Epithelial cell of proximal tubule (primary cell): ENCODE results near the gene MED13L. TPM values are rescaled to one million over a fixed set of nuclear protein-coding genes. Genes with fewer than 3 reads are reported as not detected.
A peak's percentile ranks its signal among the peaks of the same experiment; 100 is the strongest.
"Not testable (repeated sequence)": the region's sequence is repeated elsewhere in the genome, so short reads cannot be mapped to it uniquely, and the experiment has no call there.

Source experiments
- DNase-seq: peaks from one replicate; pipeline ENCODE4 v3.0.0-alpha.2; 2011; ENCODE audit warnings: low read depth
- H3K4me3 ChIP-seq: 2 replicates; pipeline ENCODE4 v1.5.1; 2011; ENCODE audit warnings: low read depth, mild to moderate bottlenecking, low read length
- CTCF ChIP-seq: conservative IDR thresholded peaks from 2 replicates; pipeline ENCODE4 v1.5.1; 2012; ENCODE audit warnings: low read depth, mild to moderate bottlenecking, low read length
- total RNA-seq: library from RNA; depleted of rRNA; stranded (reverse); fragments of >200 nt; gene quantifications from 2 replicates; pipeline ENCODE4 v1.2.3, GENCODE V29; 2015

Gene MED13L
- total RNA-seq, 1 donor from 2014 or later, result 37.9 TPM

- no peak for DNase-seq
- no peak overlapping the region for H3K4me3 ChIP-seq
- no peak for TF ChIP-seq CTCF
Measured at GRCh38 chr12:116238149-116238548, 39.3 kb downstream of the MED13L start.

GRCh38 chr12:116236976-116237375 lies 40.5 kb downstream of the MED13L start:
- no peak overlapping the region for H3K4me3 ChIP-seq
- DNase-seq, result no peak
- TF ChIP-seq CTCF, result no peak

GRCh38 chr12:116236148-116236731 lies 41.3 kb downstream of the MED13L start:
- TF ChIP-seq CTCF, result peak; percentile 82
- H3K4me3 ChIP-seq, result no peak overlapping the region
- DNase-seq, result no peak

- not testable (repeated sequence) for DNase-seq
Measured at GRCh38 chr12:116234148-116234547, 43.3 kb downstream of the MED13L start.

GRCh38 chr12:116233669-116234068 lies 43.8 kb downstream of the MED13L start:
- DNase-seq, result no peak
- TF ChIP-seq CTCF, result no peak
- no peak overlapping the region for H3K4me3 ChIP-seq

More at GRCh38 chr12:116234148-116234547, 43.3 kb downstream of the MED13L start:
- H3K4me3 ChIP-seq, result not testable (repeated sequence)

GRCh38 chr12:116227811-116228210 lies 49.7 kb downstream of the MED13L start:
- no peak overlapping the region for H3K4me3 ChIP-seq
- no peak for DNase-seq
- TF ChIP-seq CTCF, result no peak

GRCh38 chr12:116226026-116226425 lies 51.5 kb downstream of the MED13L start:
- DNase-seq, result no peak
- TF ChIP-seq CTCF, result no peak

More at GRCh38 chr12:116226026-116226425, 51.5 kb downstream of the MED13L start:
- no peak overlapping the region for H3K4me3 ChIP-seq
